ENCODE measurements around the gene SEC14L1.

The SEC14L1 gene

DNA sequence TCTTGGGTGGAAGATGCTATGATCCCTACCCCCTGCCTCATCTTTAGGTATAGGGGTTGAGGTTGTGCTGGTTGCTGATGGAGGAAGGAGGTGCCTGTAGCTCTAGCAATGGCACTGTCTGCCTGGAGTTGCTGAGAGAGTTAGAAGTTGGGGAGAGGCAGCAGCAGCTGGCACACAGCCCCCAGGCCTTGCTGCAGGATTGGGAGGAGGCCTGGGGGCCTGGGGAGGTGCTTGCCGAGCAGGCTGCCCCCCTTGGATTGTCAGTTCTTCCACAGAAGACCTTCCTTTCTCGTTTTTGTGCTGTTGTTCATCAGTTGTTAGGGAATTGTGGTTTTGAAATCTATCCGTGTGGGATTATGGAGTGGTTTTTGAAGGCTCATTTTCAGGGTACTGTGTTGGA, 52.9 kb downstream of the SEC14L1 start:
- DNase-seq: no peak

DNA sequence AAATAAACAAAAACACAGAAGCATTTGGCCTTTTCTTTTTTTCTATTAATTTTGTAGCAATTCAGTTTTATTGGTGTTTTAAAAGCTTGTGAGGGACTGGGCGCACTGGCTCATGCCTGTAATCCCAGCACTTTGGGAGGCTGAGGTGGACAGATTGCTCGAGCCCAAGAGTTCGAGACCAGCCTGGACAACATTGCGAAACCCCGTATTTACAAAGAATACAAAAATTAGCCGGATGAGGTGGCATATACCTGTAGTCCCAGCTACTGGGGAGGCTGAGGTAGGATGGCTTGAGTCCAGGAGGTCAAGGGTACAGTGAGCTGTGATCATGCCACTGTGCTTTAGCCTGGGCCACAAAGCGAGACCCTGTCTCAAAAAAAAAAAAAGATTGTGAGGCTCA, 53.4 kb downstream of the SEC14L1 start:
- no peak for DNase-seq

DNA sequence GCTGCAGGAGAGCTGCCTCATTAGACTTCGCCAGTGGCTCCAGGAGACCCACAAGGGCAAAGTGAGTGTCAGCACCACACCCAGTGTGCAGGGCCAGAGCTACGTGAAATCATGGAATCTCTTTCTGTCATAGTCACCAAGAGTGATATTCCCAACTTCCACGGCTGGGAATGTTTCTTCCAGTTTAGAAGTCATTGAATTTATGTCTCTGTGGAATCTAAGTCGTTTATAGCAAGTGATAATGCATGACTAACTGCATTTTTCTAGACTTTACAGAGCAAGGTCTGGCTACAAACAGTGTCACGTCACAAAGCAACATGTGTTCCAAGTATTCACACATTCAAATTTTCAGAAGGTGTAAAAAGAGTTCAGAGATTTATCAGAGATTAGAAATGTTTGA, 55.5 kb downstream of the SEC14L1 start:
- DNase-seq: peak; percentile 17

DNA sequence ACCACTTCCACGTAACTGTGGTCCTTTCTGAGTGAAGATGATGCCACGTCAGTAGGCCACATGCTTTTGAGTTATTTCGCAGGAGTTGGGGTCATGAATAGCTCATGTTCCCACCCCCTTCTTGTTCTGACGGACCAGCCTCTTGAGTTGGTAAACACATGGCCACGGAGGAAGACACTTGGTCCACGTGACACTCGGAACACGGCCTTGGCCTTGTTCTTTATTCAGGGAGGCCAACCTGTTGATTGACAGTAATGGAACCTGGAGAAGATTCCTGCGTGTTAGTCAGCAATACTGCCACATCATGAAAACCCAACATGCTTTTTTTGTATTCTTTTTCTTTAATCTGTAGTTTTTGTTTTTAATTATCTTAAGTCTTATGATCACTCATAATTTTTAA, 56.3 kb downstream of the SEC14L1 start:
- DNase-seq: no peak

DNA sequence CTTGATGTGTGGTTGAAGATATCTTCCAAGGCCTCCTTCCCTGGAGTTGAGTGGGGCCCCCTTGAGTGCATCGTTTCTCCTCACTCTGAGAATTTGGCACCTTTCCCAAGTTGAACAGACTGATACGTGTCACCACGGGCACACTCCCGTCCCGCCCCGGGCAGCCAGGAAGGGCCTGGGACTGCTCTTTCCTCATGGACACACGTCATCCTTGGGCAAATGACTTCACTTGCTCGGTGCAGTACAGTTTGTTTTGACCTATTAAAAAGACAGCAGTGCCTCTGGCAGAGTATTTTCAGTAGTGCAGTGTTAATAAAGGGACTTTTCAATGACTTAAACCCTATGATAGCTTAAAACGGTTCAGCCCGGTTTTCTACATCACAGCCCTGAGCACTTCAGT, 59.9 kb downstream of the SEC14L1 start:
- no peak for DNase-seq

DNA sequence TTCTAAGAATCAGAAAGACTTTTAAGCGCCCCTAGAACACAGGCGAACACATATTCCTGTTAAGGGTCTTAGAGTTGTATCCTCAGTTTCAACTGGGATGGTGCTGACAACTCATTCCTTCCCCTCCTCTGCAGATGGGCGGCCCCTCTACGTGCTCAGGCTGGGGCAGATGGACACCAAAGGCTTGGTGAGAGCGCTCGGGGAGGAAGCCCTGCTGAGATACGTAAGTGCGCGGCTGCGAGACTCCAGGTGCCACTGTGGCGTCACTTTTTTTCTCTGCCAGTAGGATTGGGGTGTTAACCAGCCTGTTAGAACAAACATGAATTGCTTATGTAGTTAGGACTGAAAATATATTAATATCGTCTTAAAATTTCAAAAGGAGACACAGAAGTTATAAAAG, 62.7 kb downstream of the SEC14L1 start:
- no peak for DNase-seq

DNA sequence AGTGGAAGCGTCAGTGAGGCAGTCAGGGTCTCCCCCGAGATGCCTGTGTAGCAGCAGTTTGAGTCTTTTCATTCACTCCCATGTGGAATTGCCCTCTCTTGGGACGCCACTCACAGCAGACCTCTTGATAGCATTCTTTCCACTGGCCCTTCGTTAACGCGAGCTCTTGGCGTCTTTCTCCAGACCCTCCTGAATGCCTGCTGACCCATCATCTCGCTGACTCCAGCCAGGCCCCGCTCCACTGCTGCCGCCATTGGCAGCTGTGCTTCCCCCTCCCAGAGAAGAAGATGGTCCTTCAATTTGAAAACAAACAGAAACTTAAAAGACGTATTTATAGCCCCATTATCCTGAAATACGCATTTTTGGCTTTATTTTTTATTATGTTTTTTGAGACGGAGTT, 63.1 kb downstream of the SEC14L1 start:
- DNase-seq: no peak

DNA sequence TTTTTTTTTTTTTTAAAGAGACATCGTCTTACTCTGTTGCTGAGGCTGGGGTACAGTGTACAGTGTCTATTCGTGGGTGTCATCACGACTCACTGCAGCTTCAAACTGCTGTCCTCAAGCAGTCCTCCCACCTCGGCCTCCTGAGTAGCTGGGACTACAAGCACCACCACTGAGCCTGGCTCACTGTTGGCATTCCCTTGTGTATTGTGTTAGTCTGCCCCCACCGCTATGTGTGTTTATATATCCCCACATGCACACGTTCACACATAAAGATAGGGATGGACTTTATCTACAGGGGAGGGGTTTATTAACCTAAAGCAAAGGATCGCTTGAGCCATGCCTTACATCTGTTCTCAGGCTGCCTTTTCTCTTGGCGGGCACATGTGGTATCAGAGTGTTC, 63.8 kb downstream of the SEC14L1 start:
- no peak for DNase-seq

DNA sequence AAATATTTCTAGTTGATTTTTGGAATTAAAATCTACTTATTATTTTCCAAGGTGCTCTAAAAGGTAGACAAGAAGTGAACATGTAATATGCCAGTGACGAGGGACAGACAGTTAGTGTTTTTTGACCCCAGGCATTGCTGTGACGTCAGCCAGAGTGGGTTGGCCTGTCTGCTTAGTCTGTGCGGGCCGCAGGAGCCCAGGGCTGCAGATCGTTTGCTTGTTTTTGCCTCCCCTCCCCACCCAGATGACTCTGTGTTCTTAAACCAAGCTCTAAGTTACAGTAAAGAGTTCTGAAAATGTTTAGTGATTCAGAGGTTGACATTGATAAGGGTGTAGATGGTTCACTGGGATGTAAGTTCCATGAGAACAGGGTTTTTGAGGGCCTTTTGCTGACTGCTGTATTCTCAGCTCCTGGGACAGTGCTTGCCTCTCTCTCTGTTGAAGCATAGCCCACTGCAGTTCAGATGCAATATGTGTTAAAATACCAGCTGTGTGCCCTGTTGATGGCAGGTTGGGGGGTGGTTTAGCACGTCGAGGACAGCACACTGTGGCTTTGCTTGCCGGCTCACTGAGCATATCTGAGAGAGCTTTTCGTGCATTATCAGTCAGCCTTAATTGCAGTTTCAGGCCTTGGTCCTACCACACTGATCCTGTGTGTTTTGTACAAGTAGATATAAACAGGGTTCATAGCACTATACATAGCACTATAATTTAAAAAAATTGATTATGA, 64.8 kb downstream of the SEC14L1 start:
- DNase-seq: no peak

DNA sequence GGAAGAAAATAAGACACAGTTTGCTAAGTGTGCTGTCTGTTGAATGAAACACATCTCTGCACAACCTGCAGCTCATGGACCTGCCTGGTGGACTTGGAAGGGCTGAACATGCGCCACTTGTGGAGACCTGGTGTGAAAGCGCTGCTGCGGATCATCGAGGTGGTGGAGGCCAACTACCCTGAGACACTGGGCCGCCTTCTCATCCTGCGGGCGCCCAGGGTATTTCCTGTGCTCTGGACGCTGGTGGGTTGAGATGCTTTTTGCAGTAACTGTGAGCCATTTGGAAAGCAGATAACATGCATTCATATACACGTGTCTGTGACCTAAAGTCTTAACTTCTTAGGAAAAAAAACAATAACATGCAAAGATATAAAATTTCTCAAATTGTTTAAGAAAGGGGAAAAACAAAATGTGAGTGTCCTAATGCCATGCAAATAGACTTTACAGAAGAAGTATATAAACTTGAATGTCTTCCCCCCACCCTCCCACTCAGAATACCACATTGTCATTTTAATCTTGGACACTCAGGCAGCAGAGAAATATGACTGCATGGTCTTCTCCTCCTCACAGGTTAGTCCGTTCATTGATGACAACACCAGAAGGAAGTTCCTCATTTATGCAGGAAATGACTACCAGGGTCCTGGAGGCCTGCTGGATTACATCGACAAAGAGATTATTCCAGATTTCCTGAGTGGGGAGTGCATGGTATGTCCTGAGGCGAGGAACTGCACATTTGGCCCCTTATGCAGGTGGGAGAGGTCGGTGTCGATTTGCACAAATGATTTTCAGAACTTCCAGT, 65.6 kb downstream of the SEC14L1 start:
- DNase-seq: no peak

DNA sequence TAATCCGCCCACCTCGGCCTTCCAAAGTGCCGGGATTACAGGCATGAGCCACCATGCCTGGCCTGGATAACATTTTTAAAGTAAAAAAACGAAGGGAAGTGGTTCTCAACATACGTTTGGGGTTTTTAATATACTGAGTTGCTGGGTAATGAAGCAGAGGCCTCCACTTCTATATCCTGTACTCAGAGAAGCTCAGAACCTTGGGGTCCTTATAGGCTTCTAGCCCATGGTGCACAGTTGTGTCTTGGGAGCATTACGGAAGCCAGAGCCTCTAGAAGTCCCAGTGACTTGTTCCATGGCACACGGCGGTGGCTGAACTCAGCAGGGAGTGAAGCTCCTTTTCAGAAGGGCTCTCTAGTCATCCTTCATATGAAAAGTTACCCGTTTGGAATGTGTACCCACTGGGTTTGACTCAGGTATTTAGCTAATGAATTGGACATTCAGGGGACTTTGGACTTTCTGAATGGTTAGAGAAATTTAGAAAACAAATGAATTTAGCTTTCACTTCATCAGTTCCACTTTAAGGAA, 67.0 kb downstream of the SEC14L1 start:
- no peak for DNase-seq

DNA sequence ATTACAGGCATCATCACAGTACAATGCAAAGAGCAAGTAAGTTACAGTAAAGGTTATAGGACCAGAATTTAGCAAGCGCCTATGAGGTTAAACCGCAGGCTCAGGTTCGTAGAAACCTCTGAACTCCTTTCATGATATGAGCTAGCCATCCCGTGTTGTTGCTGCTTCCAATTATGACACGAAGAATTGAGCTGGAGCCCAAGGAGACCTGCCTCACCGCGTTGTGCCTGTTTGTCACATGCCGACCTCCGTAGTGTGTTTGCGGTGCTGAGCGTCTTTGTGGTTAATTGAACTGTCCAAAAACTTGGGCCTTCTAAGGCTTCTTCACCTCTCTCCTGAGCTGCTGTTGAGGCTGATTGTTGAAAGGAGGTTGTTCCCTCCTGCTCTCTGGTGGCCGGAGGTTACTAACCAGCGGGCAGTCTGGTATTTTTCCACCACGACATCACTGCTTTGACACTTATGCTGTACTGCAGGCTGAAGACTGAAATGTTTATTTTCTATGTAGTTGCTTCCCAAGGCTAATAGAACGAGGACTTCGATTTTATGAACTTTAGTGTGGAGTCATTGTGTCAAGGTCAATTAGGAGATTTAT, 67.5 kb downstream of the SEC14L1 start:
- DNase-seq: peak; percentile 39

DNA sequence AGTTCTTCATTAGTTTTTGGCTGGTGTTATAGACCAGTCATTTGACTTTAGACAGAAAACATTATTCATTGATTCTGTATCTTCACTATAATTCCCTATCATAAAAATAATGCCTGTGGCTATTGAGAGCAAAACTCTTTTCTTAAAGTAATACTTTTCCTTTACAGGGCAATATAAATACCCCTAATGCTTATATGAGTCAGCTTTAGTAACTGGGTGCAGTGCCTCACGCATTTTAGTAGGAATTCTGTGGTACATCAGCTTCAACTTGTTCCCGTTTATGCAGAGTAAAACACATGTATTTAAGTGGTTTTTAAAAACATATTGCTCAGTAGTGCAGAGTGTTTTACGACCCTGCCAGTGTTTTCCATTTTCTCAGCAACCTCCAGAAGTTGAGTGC, 68.1 kb downstream of the SEC14L1 start:
- DNase-seq: peak; percentile 24

DNA sequence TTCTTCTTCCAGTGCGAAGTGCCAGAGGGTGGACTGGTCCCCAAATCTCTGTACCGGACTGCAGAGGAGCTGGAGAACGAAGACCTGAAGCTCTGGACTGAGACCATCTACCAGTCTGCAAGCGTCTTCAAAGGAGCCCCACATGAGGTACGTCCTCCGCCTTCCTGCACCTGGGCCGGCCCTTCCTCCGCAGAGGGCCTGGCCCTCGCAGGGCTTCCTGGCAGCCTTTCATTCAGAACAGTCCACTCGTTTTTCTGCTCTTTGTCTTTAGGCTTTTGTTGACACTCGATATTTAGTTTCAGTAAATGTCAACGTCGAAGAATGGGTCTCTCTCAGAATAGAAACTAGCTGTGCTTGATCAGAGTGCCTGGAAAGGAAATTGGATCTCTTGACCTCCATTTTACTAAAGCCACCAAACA, 68.6 kb downstream of the SEC14L1 start:
- no peak for DNase-seq

DNA sequence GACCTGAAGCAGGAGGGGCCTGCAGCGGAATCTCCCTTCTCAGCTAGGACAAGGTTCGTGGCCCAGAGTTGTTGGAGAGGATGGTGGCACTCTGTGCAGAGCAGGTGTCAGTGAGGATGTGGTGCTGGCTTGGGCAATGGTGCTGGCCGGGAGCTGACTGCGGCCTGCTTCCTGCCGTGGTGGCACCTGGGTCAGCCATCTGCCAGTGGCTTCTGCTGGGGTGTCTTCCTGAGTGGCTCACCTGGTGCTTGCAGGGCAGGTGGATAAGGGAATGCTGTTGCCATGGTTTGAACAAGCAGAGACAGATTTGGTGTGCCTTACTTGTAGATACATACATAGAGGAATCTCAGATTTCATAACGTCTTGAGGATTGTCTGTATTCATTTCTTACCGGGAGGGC, 69.6 kb downstream of the SEC14L1 start:
- DNase-seq: no peak

DNA sequence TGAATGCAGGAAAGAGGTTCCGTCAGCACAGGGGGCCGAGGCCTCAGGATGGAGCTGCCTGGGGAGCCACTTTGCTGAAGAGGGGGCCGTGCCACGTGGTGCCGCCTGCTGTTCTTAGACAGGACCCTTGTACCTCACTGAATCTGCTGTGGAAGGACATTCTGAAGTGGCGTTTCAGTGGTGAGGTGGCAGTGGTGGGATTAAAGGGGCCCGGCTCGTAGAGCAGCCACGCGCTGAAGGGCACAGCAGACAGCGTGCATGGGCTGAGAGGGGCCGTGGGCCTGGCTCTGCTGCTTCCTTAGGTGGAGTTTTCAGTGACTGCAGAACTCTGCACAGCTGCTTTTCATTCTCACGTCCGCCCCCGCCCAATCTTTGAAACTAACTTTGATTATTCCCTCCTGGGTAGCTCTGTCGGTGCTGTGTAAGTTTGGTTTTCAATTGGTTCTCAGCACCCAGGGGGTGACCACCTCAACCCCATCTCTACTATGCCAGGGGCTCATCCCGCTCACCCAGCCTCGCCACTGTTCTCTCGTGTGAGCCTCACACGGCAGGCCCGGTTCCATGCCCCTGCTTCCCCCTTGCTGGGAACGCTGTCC, 70.3 kb downstream of the SEC14L1 start:
- no peak for DNase-seq

DNA sequence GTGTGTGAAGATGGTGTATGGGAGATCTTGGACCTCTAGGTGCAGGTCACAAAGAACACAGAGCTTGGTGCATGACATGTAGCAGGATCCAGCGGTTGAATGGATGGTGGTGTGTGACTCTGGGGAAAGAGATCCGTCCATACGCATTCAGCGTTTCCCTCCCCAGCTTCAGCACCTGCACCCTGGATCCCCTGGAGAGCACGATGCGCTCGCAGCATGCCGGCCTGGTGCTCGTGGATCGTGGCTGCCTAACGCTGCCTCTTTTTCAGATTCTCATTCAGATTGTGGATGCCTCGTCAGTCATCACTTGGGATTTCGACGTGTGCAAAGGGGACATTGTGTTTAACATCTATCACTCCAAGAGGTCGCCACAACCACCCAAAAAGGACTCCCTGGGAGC, 70.9 kb downstream of the SEC14L1 start:
- DNase-seq: no peak

DNA sequence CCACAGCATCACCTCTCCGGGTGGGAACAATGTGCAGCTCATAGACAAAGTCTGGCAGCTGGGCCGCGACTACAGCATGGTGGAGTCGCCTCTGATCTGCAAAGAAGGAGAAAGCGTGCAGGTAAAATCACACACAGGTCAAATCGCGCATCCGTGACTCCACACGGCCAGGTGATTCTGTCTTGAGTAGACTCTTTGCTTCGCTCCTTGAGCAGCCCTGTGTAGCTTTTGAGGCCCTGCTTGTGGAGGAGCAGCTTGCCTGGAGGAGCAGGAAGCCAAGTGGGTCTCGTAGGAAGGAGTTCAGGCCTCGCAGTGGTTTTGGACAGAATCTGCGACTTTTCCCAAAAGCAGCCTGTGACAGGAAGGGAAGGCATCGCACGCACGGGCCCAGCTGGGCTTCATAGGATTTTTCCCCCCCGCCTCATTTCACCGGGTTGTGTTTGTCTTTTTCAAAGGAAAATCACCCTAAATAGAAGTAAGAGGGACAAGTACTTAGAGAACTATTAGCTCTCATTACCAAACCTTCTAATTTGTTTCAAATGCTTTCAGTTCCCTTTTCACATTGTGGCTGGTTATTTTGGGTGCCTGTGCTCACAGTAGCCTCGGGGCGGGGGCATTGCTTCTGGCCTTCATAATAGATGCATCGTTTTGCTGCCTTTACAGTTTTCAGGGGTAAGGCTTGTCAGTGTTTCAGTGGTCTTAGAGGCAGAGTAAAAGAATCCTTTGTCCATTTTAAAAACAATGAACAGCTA, 71.5 kb downstream of the SEC14L1 start:
- DNase-seq: no peak

DNA sequence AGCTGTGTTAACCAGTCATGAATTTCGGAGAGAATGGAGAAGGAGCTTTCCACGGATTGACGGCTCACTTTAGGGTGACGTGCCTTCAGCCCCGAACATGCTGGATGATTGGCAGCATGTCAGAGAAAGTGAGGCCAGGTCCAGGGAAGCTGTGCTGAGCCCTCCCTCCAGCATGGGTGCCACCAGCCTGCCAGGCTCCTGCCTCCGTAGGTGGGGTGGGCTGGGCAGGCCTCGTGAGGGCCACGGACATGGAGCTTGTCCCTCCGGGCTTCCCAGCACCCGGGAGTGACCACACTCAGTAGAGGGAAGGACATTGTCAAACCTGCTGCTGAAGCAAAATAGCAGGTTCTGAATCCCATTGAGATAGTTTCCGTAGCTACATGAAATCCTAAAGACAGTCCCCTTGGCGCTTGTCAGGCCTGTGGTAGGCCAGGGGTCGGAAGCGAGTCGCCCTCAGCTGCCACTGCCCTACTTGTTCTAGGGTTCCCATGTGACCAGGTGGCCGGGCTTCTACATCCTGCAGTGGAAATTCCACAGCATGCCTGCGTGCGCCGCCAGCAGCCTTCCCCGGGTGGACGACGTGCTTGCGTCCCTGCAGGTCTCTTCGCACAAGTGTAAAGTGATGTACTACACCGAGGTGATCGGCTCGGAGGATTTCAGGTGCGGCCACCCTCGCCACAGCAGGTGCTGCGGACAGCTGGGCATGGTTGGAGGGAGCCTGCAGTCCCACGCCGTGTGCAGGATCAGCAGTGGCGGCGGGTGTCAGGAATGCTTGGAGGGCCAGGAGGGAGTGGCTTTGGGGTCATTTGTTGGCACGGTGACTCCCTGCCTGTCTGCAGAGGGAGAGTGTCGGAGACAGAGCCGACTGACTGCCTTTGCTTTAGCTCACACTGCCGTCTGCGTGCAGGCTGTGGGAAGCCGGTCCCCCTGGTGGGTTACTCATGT, 72.3 kb downstream of the SEC14L1 start:
- DNase-seq: no peak

DNA sequence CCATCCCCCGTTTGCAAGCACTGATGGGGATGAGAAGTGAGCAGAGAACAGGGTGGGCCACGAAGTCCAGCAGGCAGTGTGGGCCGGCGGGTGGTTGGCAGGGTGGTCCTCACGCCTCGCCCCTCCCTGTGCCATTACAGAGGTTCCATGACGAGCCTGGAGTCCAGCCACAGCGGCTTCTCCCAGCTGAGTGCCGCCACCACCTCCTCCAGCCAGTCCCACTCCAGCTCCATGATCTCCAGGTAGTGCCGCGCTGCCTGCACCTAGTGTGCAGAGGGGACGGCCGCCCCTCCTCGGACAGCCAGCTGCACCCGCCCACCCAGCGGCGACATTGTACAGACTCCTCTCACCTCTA, 73.0 kb downstream of the SEC14L1 start:
- no peak for DNase-seq

DNA sequence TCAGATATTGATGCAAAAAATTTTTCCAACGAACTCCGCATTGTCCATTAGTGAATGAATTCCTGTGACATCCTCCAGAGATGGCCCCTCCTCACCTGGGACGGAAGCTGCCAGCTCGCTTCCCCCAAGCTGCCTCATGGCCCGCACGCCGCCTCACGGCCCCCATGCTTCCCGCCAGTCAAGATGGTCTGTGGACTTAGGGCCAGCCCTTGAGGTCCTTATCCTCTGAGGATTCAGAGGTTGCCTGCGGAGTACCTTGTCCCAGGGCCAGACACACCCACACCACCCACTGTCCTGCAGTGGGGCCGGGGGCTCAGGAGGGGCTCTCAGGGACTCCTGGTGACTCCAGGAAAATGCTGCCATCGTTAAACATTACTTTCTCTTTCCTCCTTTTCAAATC, 73.6 kb downstream of the SEC14L1 start:
- no peak for DNase-seq
